IPS-20b (cell line): Measurements from ENCODE around the gene UTP15.

Source experiments
- H3K27ac ChIP-seq: one replicate; pipeline ENCODE4 v1.5.1; 2013; ENCODE audit warnings: low read length
- H3K27me3 ChIP-seq: 2 replicates; pipeline ENCODE4 v1.6.1; 2013; ENCODE audit warnings: mild to moderate bottlenecking, low read length, inconsistent platforms; ENCODE audit not compliant: insufficient read depth
- H3K36me3 ChIP-seq: 2 replicates; pipeline ENCODE4 v1.6.1; 2013; ENCODE audit warnings: low read depth, mild to moderate bottlenecking, inconsistent platforms, low read length, moderate library complexity; ENCODE audit not compliant: insufficient read depth
- H3K4me1 ChIP-seq: 2 replicates; pipeline ENCODE4 v1.6.1; 2013; ENCODE audit warnings: mild to moderate bottlenecking, control low read depth, inconsistent platforms, low read length, moderate library complexity; ENCODE audit not compliant: insufficient read depth
- H3K4me3 ChIP-seq: 2 replicates; pipeline ENCODE4 v1.5.1; 2013; ENCODE audit warnings: mild to moderate bottlenecking, low read length, inconsistent platforms
- H3K9ac ChIP-seq: 2 replicates; pipeline ENCODE4 v1.6.1; 2013; ENCODE audit warnings: low read depth, mild to moderate bottlenecking, inconsistent platforms, low read length, moderate library complexity
- H3K9me3 ChIP-seq: 2 replicates; pipeline ENCODE4 v1.6.1; 2013; ENCODE audit warnings: mild to moderate bottlenecking, low read depth, low read length, inconsistent platforms; ENCODE audit not compliant: insufficient read depth

UTP15 gene

DNA sequence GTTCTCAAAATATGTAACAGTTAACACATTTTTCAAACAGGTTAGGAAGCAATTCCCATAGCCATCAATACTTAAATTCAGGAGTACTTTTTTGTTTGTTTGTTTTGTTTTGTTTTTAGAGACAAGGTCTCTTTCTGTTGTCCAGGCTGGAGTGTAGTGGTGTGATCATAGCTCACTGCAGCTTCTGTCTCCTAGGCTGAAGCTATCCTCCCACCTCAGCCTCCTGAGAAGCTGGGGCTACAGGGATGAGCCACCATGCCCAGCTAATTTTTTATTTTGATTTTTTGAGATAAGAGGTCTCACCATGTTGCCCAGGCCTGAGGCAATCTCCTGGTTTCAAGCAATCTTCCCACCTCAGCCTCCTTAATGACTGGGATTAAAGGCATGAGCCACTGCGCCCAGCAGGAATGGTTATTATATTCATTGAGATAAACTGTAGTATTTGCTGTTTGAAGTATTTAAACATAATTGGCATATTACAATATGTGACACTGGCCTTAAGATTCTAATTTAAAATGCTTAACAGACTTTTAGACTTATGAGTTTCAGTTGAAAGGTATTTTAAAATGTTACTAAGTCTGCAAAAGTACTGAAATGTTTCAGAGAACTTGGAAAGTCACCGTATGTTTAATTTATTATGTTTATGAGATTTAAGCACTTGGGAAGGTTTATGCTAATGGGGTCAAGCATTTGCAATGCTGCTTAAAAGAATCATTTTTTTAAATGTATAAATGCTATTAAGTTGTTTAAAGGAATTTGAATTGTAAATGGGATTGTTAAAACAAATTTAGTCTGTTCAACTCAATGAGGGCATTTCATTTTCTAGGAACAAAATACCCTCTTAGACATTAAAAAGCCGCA is 17.0 kb downstream of the UTP15 start:
- no peak overlapping the region for H3K4me3 ChIP-seq
- no peaks in the 10 kb centered on the region for H3K9me3 ChIP-seq
- H3K27me3 ChIP-seq: no peaks in the 10 kb centered on the region
- H3K4me1 ChIP-seq: no peaks in the 10 kb centered on the region
- no peak overlapping the region for H3K27ac ChIP-seq
- peaks cover 58% of the 10 kb centered on the region for H3K36me3 ChIP-seq
- H3K9ac ChIP-seq: no peak overlapping the region

DNA sequence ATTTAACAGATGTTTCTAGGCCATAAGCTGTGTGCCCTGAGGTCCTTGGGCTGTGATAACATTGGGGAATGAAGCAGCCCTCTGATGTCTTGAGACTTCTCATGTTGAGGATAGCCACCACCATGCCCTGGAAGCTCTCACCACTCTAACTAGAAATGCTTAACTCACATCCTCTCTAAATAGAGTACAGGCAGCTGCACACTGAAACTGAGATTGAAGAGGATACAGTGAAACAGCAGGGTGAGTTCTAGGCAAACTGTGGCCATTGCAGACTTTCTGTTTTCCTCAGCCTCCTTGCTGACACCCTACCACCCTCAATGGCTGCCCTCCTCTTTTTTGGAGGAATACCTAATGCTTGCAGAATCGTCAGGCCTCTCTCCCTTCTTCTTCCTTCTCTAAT is 22.4 kb downstream of the UTP15 start:
- no peak overlapping the region for H3K4me3 ChIP-seq
- peaks cover 7% of the 10 kb centered on the region for H3K36me3 ChIP-seq
- H3K9ac ChIP-seq: no peak overlapping the region
- no peak overlapping the region for H3K27ac ChIP-seq
- H3K4me1 ChIP-seq: no peaks in the 10 kb centered on the region
- no peaks in the 10 kb centered on the region for H3K27me3 ChIP-seq
- no peaks in the 10 kb centered on the region for H3K9me3 ChIP-seq

DNA sequence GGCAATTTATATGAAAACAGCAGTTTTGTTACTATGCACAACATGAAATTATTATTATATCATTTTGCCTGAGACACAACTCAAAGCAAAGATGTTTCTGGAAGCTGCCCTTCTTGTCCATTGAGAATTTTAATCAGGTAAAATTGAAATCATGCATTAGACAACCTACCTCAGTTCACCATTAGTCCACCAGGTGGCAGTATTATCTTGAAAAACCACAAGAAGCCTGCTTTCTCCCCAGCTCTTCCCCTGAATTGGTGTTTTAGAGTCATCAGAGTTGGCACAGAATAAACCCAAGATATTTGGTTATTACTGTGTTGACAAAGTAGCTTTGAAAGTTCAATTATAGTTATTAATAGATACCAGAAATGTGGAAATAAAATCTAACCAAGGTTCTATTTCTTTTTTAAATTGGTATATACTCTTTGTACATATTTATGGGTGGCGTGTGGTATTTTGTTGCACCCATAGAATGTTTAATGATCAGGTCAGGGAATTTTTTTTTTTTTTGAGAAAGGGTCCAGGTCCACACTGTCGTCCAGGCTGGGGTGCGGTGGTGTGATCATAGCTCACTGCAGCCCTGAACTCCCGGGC is 25.7 kb downstream of the UTP15 start:
- no peaks in the 10 kb centered on the region for H3K36me3 ChIP-seq
- H3K4me3 ChIP-seq: no peak overlapping the region
- no peak overlapping the region for H3K9ac ChIP-seq
- H3K27me3 ChIP-seq: no peaks in the 10 kb centered on the region
- H3K27ac ChIP-seq: no peak overlapping the region
- H3K4me1 ChIP-seq: no peaks in the 10 kb centered on the region
- no peaks in the 10 kb centered on the region for H3K9me3 ChIP-seq

DNA sequence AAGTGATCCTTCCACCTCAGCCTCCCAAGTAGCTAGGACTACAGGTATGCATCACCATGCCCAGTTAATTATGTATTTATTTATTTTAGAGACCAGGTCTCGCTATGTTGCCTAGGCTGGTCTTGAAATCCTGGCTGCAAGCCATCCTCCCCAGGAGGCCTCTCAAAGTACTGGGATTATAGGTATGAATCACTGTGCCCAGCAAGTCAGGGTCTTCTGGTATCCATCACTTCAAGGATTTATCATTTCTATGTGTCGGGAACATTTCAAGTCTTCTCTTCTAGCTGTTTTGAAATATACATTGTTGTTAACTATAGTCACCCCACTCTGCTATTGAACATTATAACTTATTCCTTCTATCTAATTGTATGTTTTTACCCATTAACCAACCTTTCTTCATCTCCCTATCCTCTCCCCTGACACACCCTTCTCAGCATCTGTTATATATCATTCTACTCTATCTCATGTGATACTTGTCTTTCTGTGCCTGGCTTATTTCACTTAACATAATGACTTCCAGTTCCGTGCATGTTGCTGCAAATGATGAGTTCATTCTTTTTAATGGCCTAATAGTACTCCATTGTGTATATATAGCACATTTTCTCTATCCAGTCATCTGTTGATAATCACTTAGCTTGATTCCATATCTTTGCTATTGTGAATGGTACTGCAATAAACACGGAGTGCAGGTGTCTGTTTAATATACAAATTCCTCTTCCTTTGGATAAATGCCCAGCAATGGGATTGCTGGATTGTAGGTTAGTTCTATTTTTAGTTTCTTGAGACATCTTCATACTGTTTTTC is 26.4 kb downstream of the UTP15 start:
- Histone ChIP-seq H3K9me3 (no peaks in the 10 kb centered on the region), H3K4me1 (no peaks in the 10 kb centered on the region), H3K36me3 (no peaks in the 10 kb centered on the region), H3K9ac (no peak overlapping the region), H3K27ac (no peak overlapping the region), H3K4me3 (no peak overlapping the region), H3K27me3 (no peaks in the 10 kb centered on the region)

DNA sequence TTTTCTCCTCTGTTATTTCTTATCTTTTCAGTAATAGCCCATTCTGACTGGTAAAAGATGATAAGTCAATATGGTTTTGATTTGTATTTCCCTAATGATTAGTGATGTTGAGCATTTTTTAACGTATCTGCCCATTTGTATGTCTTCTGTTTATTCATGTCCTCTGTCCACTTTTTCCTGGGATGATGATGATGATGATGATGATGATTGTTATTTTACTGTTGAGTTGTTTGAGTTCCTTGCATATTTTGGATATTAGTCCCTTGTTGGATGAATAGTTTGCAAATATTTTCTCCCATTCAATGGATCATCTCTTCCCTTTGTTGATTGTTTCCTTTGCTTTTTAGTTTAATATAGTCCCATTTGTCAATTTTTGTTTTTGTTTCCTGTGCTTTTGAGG is 27.0 kb downstream of the UTP15 start:
- H3K36me3 ChIP-seq: no peaks in the 10 kb centered on the region
- H3K4me1 ChIP-seq: no peaks in the 10 kb centered on the region
- no peak overlapping the region for H3K9ac ChIP-seq
- no peak overlapping the region for H3K27ac ChIP-seq
- no peaks in the 10 kb centered on the region for H3K9me3 ChIP-seq
- no peak overlapping the region for H3K4me3 ChIP-seq
- H3K27me3 ChIP-seq: no peaks in the 10 kb centered on the region

DNA sequence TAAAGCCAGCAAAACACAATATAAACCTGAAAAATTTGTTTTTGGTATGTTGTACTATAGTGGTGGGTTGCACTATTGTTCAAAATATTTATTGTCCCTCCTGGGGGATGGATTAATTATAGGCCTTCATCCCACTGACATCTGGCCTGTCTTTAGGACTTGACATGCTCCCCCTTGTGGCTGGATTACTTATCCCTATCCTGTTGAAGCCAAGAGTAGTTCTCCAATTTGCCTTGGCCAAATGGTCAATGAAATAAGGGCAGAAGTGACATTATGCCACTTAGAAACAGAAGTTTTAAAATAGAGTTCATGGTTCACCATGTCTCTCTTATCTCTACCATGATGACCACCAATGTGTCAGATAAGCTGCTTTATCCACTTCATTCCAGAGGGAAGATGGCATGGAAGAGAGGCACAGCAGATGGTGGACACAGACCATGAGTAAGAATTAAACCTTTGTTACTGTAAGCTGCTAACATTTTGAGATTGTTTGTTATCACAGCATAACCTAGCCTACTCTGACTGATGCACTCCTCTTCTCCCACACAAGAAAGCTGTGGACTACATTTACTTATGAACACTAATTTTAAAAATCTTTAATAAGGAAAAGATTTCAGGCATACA is 31.3 kb downstream of the UTP15 start:
- Histone ChIP-seq H3K9me3 (no peaks in the 10 kb centered on the region; the same call in 1 of the 2 replicates), H3K36me3 (no peaks in the 10 kb centered on the region), H3K9ac (no peak overlapping the region), H3K27me3 (no peaks in the 10 kb centered on the region), H3K4me3 (no peak overlapping the region), H3K4me1 (no peaks in the 10 kb centered on the region), H3K27ac (no peak overlapping the region)

DNA sequence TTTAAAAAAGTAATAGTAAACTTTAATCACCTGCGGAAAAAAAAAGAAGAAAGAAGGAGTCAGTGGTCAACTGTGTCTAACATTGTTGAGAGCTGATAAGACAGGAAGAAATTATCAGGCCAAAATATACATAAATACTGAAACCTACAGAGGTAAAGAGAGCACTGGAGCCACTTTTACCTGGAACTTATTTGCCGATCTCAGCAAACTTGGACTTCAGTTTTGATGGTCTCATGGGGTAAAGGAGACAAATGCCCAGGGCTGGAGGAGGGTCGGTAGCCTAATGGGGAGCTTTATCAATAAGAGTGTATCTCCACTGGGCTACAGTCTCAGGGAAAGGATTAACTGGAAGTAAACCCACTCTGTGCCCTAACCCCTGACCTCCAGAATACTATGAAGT is 33.8 kb downstream of the UTP15 start:
- Histone ChIP-seq H3K9ac (no peak overlapping the region), H3K27me3 (no peaks in the 10 kb centered on the region)

DNA sequence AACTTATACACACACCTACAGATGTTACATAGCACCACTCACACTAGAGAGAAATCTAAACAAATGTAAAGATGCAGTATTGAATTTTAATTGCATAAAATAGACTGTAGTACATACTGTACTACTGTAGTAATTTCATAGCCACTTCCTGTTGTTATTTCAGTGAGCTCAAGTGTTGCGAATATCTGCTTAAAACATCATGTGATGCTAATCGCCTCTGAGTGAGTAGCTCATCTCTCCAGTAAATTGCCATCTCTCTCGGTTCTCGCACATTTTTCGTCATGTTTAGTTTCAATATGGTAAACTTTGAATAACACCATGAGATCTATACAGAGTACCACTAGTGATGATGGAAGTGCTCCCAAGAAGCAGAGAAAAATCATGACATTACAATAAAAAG is 38.5 kb downstream of the UTP15 start:
- Histone ChIP-seq H3K36me3 (no peaks in the 10 kb centered on the region), H3K9ac (no peak overlapping the region), H3K27ac (no peak overlapping the region), H3K27me3 (no peaks in the 10 kb centered on the region), H3K9me3 (no peaks in the 10 kb centered on the region; the same call in 1 of the 2 replicates), H3K4me1 (no peaks in the 10 kb centered on the region), H3K4me3 (no peak overlapping the region)

More for the DNA sequence above, 33.8 kb downstream of the UTP15 start:
- H3K4me3 ChIP-seq: no peak overlapping the region
- H3K27ac ChIP-seq: no peak overlapping the region
- no peaks in the 10 kb centered on the region; the same call in 1 of the 2 replicates for H3K9me3 ChIP-seq
- no peaks in the 10 kb centered on the region for H3K36me3 ChIP-seq
- no peaks in the 10 kb centered on the region for H3K4me1 ChIP-seq

DNA sequence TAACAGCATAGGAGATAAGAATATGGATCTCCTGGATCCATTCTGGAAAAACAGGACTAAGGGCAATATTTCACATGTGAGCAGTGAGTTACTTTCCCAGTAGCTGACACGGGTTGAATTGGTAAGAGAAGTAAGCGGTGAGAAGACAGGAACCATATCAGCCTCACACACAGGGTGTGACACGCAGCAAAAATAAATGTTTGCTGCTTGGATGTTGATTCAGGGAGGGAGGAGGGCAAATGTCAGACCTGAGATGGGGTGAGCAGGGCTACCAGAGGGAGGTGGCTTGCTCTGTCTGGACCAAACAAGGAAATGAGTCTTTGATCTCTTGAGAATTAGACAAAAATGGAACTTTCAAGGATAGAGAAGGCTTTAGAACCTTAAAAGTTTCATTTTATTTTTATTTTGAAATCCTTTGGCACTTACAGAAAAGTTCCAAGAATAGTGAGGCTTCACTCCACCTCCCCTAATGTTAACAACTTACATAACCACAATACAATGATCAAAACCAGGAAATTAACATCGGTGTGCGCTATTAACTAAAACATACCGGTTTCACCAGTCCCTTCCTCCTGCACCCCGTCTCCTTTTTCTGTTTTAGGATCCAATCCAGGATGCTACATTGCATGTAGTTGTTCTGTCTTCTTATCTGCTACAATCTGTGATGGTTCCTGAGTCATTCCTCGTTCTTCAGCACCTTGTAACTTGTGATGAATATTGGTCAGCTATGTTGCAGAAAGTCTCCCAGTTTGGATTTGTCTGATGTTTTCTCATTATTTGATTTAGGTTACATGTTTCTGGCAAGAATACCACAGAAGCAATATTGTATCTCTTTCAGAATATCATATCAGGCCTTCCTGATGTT is 39.9 kb downstream of the UTP15 start:
- H3K36me3 ChIP-seq: no peaks in the 10 kb centered on the region
- H3K27me3 ChIP-seq: no peaks in the 10 kb centered on the region
- H3K9me3 ChIP-seq: no peaks in the 10 kb centered on the region; the same call in 1 of the 2 replicates
- no peak overlapping the region for H3K4me3 ChIP-seq
- H3K27ac ChIP-seq: no peak overlapping the region
- H3K9ac ChIP-seq: no peak overlapping the region
- no peaks in the 10 kb centered on the region for H3K4me1 ChIP-seq

DNA sequence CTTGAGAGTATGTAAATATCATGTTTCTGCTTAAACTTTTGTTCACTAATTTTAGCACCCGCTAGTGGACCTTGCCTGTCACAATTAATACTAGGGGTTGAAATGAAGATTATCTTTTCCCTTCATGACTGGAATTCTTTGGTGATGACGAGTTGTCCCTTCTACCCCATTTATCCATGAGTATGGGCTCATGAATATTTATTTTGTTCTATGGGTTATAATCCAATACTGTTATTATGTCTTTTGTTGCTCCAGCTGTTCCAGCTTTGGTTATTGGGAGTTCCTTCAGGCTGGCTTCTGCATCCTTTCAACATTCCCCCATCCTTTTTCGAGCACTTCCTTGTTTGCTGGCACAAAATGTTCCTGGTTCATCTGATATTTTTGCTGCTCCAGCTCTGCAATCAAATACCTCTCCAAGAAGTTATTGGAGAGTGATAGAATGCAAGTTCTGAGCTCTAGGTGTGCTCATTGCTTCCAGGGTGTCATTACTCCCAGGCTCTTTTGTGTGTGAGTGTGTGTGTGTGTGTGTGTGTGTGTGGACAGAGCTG is 40.7 kb downstream of the UTP15 start:
- no peak overlapping the region for H3K4me3 ChIP-seq

More for the DNA sequence above, 40.7 kb downstream of the UTP15 start:
- no peaks in the 10 kb centered on the region; the same call in 1 of the 2 replicates for H3K9me3 ChIP-seq
- no peaks in the 10 kb centered on the region for H3K36me3 ChIP-seq
- H3K27me3 ChIP-seq: no peaks in the 10 kb centered on the region
- H3K9ac ChIP-seq: no peak overlapping the region
- H3K4me1 ChIP-seq: no peaks in the 10 kb centered on the region
- H3K27ac ChIP-seq: no peak overlapping the region
